GM18499 (cell line): ENCODE measurements around the gene SYMPK.
A peak's percentile ranks its signal among the peaks of the same experiment; 100 is the strongest.

Experiments used
- ATAC-seq: cut with Tn5 transposase; IDR thresholded peaks from one replicate; pipeline ENCODE4 v1.9.1; 2021; ENCODE audit warnings: moderate number of reproducible peaks; ENCODE audit not compliant: insufficient read depth, unreplicated experiment

SYMPK gene

DNA sequence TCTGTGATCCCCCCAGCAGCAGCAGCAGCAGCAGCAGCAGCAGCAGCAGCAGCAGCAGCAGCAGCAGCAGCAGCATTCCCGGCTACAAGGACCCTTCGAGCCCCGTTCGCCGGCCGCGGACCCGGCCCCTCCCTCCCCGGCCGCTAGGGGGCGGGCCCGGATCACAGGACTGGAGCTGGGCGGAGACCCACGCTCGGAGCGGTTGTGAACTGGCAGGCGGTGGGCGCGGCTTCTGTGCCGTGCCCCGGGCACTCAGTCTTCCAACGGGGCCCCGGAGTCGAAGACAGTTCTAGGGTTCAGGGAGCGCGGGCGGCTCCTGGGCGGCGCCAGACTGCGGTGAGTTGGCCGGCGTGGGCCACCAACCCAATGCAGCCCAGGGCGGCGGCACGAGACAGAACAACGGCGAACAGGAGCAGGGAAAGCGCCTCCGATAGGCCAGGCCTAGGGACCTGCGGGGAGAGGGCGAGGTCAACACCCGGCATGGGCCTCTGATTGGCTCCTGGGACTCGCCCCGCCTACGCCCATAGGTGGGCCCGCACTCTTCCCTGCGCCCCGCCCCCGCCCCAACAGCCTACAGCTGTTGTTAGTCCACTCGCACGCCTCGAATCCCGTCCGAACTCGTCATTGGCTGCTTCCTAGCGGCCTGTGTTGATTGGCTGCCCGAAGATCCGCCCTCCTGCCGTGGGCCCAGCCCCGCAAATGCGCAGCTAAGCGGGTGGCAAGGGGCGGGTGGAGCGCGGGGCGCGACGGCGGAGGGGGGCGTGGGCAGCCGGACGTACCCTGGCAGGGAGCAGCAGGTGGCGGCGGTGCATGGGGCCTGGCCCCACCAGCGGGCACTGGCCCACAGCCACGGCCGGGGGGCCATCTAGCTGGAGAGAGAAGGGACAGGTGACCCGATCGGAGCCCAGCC, 92.5 kb downstream of the SYMPK start:
- no peak for ATAC-seq

DNA sequence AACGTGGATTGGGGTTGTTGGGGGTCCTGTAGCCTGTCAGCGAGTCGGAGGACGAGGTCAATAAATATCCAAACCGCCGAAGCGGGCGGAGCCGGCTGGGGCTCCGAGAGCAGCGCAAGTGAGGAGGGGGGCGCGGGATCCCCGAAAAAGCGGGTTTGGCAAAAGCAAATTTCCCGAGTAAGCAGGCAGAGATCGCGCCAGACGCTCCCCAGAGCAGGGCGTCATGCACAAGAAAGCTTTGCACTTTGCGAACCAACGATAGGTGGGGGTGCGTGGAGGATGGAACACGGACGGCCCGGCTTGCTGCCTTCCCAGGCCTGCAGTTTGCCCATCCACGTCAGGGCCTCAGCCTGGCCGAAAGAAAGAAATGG, 93.1 kb downstream of the SYMPK start:
- ATAC-seq, result no peak

DNA sequence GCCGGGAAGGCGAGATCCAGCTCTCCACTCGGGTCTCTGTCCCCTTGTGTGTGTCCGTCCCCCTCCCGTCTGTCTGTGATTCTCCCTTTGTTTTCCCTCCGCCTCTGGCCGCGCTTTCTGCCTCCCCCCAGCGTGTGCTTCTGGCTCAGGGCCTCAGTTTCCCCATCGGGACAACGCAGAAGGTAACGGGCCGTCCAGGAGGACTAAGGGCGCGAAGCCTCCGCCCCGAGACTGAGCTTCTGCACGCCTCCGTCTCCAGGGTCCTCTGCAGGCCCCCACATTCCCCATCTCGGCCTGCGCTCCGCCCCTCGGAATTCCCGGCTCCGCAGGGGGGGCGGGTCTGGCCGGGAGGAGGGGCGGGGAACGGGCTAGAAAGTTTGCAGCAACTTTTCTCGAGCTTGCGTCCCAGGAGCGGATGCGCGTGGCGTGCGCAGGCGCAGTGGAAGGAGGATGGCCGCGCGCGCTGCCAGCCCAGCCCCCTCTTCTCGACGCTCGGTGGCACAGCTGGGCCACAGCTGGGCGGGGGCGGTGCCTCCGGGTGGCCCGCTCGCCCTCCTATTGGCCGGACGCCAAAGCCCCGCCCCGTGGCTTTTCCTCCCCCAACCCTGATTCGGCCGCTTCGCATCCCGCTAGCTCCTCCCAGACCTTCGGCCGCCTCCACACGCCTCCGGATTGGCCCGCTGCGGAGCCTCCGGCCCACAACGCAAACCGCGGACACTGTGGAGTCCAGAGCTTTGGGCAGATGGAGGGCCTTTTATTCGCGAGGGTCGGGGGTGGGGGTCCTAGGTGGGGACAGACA, 93.8 kb downstream of the SYMPK start, which contains the start of gene SIX5:
Gene SIX5, minus strand, starts transcription at position 269 of the 799 bp plus-strand sequence. CDS start 408 bp downstream, outside the sequence.
- peak; percentile 44 for ATAC-seq

DNA sequence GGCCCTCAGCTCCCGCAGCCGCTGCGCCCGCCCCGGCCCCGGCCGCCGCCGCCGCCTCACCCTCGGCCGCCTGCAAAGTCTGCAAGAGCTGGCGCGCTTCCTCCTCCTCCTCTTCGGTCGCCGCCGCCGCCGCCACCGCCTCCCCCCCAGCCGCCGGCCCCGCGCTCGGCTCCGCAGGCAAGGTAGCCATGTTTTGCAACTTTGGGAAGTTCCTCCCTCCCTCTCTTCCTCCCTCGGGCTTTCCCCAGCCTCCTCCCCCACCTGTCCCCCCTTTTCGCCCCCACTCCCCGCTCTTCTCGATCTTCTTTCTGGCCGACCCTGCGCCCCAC, 94.3 kb downstream of the SYMPK start:
- no peak for ATAC-seq

DNA sequence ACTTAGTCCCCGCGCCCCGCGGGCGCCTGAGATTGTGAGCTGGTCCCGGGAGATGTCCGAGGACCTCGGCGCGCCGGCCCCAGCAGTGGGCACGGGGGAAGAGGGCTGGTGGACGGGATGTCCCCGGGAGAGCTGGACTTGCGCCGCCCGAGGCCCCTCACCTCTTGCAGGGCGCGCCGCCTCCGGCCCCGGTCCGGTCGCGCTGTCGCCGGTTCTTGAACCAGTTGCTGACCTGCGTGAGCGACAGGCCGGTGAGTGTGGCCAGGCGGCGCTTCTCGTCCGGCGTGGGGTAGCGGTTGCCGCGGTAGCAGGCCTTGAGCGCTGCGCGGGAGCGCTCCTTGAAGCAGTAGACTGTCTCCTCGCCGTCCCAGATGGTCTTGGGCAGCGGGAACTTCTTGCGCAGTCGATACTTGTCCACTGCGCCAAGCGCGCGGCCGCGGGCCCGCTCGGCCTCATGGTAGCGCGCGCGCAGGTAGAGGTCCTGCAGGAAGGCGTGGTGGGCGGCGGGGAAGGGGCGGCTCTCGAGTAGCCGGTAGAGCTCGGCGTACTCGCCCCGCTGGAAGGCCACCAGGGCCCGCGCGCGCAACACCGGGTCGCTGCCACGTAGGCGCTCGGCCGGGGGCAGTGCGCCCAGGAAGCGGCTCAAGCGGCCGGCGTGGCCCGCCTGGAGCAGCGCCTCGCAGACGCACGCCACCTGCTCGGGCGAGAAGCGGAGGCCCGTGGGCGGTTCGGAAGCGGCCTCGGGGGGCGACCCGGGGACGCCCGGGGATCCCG, 94.9 kb downstream of the SYMPK start:
- ATAC-seq, result no peak

DNA sequence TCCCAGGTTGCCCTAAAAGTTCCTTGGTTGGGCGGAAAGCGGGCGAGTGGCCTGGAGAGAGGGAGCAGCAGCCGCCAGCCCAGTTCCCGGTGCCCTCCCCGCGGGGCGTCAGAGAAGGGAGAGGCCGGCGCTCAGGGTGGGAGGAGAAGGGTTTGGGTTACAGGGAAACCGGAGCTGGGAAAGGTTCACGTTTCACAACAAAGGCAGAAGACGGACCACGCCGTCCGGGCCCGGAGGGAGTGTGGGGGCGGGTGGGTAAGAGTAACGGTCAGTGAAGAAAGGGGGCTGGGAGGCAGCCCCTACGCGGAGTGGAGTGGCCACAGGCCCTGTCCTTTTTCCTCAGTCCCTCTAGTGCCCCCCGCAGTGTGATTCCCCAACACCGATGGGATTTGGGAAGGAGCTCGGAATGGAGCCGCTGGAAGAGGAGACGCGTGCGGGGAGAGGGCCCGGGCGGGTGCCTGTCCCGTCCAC, 95.5 kb downstream of the SYMPK start:
- no peak for ATAC-seq

DNA sequence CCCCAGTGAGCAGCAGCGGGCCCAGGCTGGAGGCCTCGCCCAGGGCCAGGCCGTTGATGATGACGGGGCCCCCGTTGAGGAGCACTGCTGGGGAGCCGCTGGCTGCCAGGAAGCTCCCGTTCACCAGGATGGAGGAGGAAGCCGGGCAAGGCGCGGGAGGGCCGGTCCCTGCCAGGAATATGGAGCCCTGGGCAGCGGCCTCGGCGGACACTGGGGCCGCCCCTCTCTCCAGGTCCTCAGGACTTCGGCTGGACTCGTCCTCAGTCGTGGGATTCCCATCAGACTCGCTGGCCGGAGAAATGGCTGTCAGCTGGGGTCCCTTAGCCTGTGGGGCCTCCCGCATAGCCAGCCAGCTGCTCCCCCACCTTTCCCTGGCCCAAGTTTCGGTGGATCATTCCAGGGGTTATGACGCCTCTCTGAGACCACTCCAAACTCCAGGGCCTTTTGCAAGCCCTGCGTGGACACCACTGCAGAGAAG, 96.0 kb downstream of the SYMPK start:
- ATAC-seq, result no peak

DNA sequence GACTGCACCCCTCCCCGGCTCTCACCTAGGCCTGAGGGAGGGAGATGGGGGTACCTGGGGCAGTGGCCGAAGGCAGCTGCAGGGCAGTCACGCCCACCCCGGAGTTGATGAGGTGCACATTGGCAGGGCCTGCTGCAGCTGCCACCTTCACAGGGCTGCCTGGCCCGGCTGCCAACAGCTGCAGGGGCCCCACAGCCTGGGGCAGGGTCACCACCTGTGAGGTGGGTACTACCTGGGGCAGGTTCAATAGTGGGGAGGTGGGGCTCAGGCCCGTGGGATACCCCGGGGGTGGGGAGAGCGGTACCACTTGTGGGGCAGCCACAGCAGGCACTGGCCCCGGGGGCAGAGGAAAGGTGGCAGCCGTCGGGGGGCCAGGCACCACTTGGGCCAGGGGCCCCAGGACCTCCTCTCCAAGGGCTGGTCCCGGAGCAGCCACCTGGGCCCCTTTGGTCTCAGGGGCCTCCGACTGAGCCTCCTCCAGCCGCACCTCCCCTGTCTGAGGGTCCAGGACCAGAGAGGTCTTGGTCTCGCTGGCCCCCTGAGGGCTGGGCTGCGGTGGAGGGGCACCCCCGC, 96.6 kb downstream of the SYMPK start:
- ATAC-seq, result no peak

DNA sequence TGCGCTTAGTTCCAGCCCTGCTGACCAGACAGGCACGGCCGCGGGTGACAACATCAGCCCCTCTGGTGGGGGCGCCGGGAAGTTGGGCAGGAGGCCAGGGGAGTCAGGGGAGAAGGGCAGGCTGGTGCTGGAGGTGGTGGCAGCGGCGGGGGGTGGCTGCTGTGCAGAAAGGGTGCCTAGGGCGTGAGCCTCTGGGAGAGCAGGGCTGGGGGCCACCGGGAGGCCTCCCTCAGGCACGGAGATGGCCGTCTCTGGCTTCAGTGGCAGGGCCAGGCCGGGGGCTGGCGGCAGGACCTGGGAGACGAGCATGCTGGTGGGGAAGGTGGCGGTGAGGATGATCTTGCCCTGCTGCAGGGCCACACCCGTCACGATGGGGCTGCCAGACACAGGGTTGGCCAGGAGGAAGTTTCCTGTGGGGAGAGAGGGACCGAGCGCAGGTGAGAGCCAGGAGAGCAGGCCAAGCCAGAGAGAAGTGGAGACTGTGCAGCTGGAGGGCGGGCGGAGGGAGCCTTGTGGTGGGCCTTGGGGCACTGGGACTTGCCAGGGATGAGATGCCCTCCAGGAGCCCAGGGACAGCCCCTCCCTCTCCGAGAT, 97.1 kb downstream of the SYMPK start:
- ATAC-seq, result no peak
